Measurements from ENCODE around the gene ABCD1. TPM values are rescaled to one million over a fixed set of nuclear protein-coding genes. Genes with fewer than 3 reads are reported as not detected.

Gene ABCD1
- total RNA-seq, 4 donors from 2014 or later, result 5.9 to 9.4 (median 7.4) TPM

DNA sequence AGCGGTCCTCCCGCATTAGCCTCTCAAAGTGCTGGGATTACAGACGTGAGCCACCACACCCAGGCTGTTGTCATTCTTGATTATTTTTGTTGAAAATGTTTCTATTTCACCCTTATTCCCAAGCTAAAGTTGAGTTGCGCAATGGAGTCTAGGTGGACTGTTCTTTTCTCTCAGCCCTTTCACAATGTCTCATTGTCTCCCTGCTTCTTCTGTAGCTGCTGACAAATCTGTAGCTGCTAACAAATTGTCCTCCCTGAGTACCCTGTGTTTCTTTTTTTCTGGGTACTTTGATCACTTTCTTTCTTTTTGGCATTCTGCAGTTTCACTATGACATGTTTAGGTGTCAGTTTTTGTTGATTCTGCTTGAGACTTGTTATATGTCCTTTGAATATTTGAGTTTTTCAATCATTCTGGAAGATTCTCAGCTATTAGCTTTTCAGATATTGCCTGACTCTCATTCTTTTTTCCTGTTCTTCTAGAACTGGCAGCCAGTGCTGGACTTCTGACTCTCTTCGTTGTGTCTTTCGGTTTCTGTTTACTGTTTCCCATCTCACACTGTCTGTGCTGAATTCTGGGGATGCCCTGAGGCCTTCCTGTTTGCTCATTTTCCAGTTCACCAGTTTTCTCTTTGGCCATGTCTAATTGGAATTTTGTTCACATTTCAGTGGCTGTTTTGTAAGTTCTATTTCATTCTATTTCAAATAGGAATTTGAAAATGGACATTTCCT is 6.6 kb downstream of the ABCD1 start:
- no peak for TF ChIP-seq POLR2A (IDR thresholded peaks at IDR 0.05)
- WGBS, result 88% methylated on average over 6 of the region's 6 CpGs
- no peaks in the 10 kb centered on the region for H3K9me3 ChIP-seq
- peaks cover 20% of the 10 kb centered on the region for H3K4me1 ChIP-seq
- no peak for DNase-seq (ENCODE audit: low spot score in 2 of 2)
- H3K27me3 ChIP-seq, result no peaks in the 10 kb centered on the region
- H3K27ac ChIP-seq, result no peak overlapping the region
- no peaks in the 10 kb centered on the region for H3K36me3 ChIP-seq
- H3K4me3 ChIP-seq, result no peak overlapping the region

GRCh38 chrX:153731845-153732215 is 7.2 kb downstream of the ABCD1 start:
- Histone ChIP-seq H3K27me3 (no peaks in the 10 kb centered on the region), H3K36me3 (no peaks in the 10 kb centered on the region), H3K4me3 (no peak overlapping the region), H3K9me3 (no peaks in the 10 kb centered on the region), H3K27ac (no peak overlapping the region), H3K4me1 (peaks cover 15% of the 10 kb centered on the region)
- no peak for TF ChIP-seq POLR2A (IDR thresholded peaks at IDR 0.05)
- no peak for TF ChIP-seq POLR2AphosphoS5 (IDR thresholded peaks at IDR 0.05)
- no peak for TF ChIP-seq EP300 (IDR thresholded peaks at IDR 0.05)
- no peak for TF ChIP-seq CTCF (IDR thresholded peaks at IDR 0.05)
- no peak for DNase-seq (ENCODE audit: low spot score in 2 of 2)
- 95% methylated on average over 3 of the region's 3 CpGs for WGBS

- no peak for DNase-seq (ENCODE audit: low spot score in 2 of 2)
- Histone ChIP-seq H3K36me3 (no peaks in the 10 kb centered on the region), H3K4me3 (no peak overlapping the region), H3K4me1 (peaks cover 10% of the 10 kb centered on the region), H3K9me3 (no peaks in the 10 kb centered on the region), H3K27ac (no peak overlapping the region), H3K27me3 (no peaks in the 10 kb centered on the region)
- TF ChIP-seq CTCF (IDR thresholded peaks at IDR 0.05) (no peak), POLR2AphosphoS5 (IDR thresholded peaks at IDR 0.05) (no peak), POLR2A (IDR thresholded peaks at IDR 0.05) (no peak), EP300 (IDR thresholded peaks at IDR 0.05) (no peak)
- 97% methylated on average over 7 of the region's 14 CpGs for WGBS
Observed at GRCh38 chrX:153732401-153732800, 7.7 kb downstream of the ABCD1 start.

- Histone ChIP-seq H3K27ac (no peak overlapping the region), H3K9me3 (no peaks in the 10 kb centered on the region), H3K27me3 (no peaks in the 10 kb centered on the region), H3K36me3 (no peaks in the 10 kb centered on the region), H3K4me1 (no peaks in the 10 kb centered on the region), H3K4me3 (no peak overlapping the region)
- whole genome bisulfite sequencing, result 84% methylated on average over 11 of the region's 15 CpGs
- DNase-seq (ENCODE audit: low spot score in 2 of 2), result no peak
- no peak for TF ChIP-seq EP300 (IDR thresholded peaks at IDR 0.05)
- TF ChIP-seq POLR2A (IDR thresholded peaks at IDR 0.05), result no peak
- no peak for TF ChIP-seq POLR2AphosphoS5 (IDR thresholded peaks at IDR 0.05)
- TF ChIP-seq CTCF (IDR thresholded peaks at IDR 0.05), result no peak
Observed at GRCh38 chrX:153733651-153734240, 9.1 kb downstream of the ABCD1 start.

DNA sequence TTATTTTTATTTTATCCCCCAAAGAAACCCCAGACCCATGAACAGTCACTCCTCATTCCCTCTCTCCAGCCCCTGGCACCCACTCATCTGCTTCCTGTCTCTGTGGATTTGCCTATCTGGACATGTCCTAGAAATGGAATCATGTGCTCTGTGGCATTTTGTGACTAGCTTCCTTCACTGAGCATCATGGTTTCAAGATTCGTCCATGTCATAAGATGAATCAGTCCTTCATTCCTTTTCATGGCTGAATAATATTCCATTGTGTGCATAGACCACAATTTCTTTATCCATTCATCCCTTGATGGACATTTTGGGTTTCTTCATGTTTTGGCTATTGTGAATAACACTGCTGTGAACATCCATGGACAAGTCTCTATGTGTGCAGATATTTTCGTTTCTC is 10.2 kb downstream of the ABCD1 start:
- DNase-seq (ENCODE audit: low spot score in 2 of 2), result no peak
- no peaks in the 10 kb centered on the region for H3K36me3 ChIP-seq
- no peak overlapping the region for H3K27ac ChIP-seq
- H3K4me1 ChIP-seq, result peaks cover 2% of the 10 kb centered on the region
- no peak overlapping the region for H3K4me3 ChIP-seq
- 92% methylated on average over 2 of the region's 2 CpGs for WGBS
- H3K9me3 ChIP-seq, result no peaks in the 10 kb centered on the region
- no peaks in the 10 kb centered on the region for H3K27me3 ChIP-seq
- TF ChIP-seq CTCF (IDR thresholded peaks at IDR 0.05) (no peak), EP300 (IDR thresholded peaks at IDR 0.05) (no peak), POLR2AphosphoS5 (IDR thresholded peaks at IDR 0.05) (no peak), POLR2A (IDR thresholded peaks at IDR 0.05) (no peak)
